Testis (tissue), 3 donors: ENCODE data around the gene USH1G. TPM values are rescaled to one million over a fixed set of nuclear protein-coding genes. Genes with fewer than 3 reads are reported as not detected.

Source experiments
- DNase-seq: peaks from one replicate; pipeline ENCODE4 v3.0.0-alpha.2; 2019
- H3K27ac ChIP-seq, 2 donors: fragments of 200-600 bp; sonication (generic); one replicate each; pipeline ENCODE4 v1.5.1; 2019
- H3K27me3 ChIP-seq: fragments of 200-600 bp; sonication (generic); one replicate; pipeline ENCODE4 v1.5.1; 2019
- H3K36me3 ChIP-seq: fragments of 200-600 bp; sonication (generic); one replicate; pipeline ENCODE4 v1.5.1; 2017; ENCODE audit warnings: low read depth; ENCODE audit errors: missing control alignments
- H3K4me1 ChIP-seq: fragments of 200-600 bp; sonication (generic); one replicate; pipeline ENCODE4 v1.5.1; 2019
- H3K4me3 ChIP-seq, 2 donors: fragments of 200-600 bp; sonication (generic); one replicate each; pipeline ENCODE4 v1.5.1; 2017 to 2019
- H3K9me3 ChIP-seq: fragments of 200-600 bp; sonication (generic); one replicate; pipeline ENCODE4 v1.5.1; 2017
- CTCF ChIP-seq, 3 experiments: fragments of 450-650 bp in 2 of 3; fragments of 200-600 bp in 1 of 3; sonication (generic) in 1 of 3; IDR thresholded peaks; one replicate each; pipeline ENCODE4 v1.5.1; 2016 to 2019; ENCODE audit warnings: antibody characterized with exemption in 3 of 3, mild to moderate bottlenecking in 2 of 3, moderate library complexity in 1 of 3
- POLR2A ChIP-seq: fragments of 450-650 bp; IDR thresholded peaks from one replicate; pipeline ENCODE4 v1.6.1; 2017; ENCODE audit warnings: antibody characterized with exemption, mild to moderate bottlenecking, moderate library complexity
- WGBS, 2 donors: methylation state at CpG; one replicate each; pipeline ENCODE4 v1.1.5; 2018; 5-methylcytosine and 5-hydroxymethylcytosine counted together
- intact Hi-C: fragments of 100-400 bp; cut with DNase I; formaldehyde crosslinking; loops from one replicate; pipeline ENCODE4 v1.15.1; 2023; ENCODE audit warnings: low total_unique reads
- polyA plus RNA-seq: library from polyadenylated mRNA; stranded (reverse); fragments of 350-450 nt; fragmentation: Illumina TruSeq; extraction: RNeasy Lipid Tissue Mini Kit (QIAGEN cat#74804); gene quantifications from one replicate; pipeline ENCODE4 v1.2.3, GENCODE V29; 2014; ENCODE audit warnings: low read depth, low replicate concordance; ENCODE audit not compliant: insufficient read depth
- total RNA-seq, 2 donors: library from RNA; depleted of rRNA; stranded (reverse); fragments of >200 nt; gene quantifications; one replicate each; pipeline ENCODE4 v1.2.3, GENCODE V29; 2016

Gene USH1G
- total and polyA plus RNA-seq, 3 donors from 2014 or later = 1.1 to 2.1 (median 2.0) TPM

GRCh38 chr17:74881073-74881472, 42.0 kb downstream of the USH1G start:
- H3K27ac ChIP-seq = no peak overlapping the region
- intact Hi-C loops = no loop called here
- 85 to 92% methylated on average over 9 to 11 of the region's 11 CpGs for WGBS, 2 donors
- TF ChIP-seq POLR2A = no peak
- no peak for TF ChIP-seq CTCF (IDR thresholded peaks at IDR 0.05)
- no peaks in the 10 kb centered on the region for H3K9me3 ChIP-seq
- no peaks in the 10 kb centered on the region for H3K36me3 ChIP-seq
- DNase-seq = no peak
- peaks cover 10% of the 10 kb centered on the region for H3K4me1 ChIP-seq
- H3K27me3 ChIP-seq = no peaks in the 10 kb centered on the region
- H3K4me3 ChIP-seq = no peak overlapping the region

GRCh38 chr17:74879308-74879707, 43.7 kb downstream of the USH1G start:
- no peak for DNase-seq
- intact Hi-C loops = no loop called here
- Histone ChIP-seq H3K9me3 (no peaks in the 10 kb centered on the region), H3K27ac (no peak overlapping the region), H3K4me1 (peaks cover 10% of the 10 kb centered on the region), H3K27me3 (no peaks in the 10 kb centered on the region), H3K36me3 (no peaks in the 10 kb centered on the region), H3K4me3 (no peak overlapping the region)
- 78 to 89% methylated on average over 4 to 16 of the region's 16 CpGs for WGBS, 2 donors
- no peak for TF ChIP-seq POLR2A
- TF ChIP-seq CTCF (IDR thresholded peaks at IDR 0.05) = no peak

- Histone ChIP-seq H3K27ac (no peak overlapping the region), H3K36me3 (no peaks in the 10 kb centered on the region)
Observed at GRCh38 chr17:74878658-74879057, 44.4 kb downstream of the USH1G start.

GRCh38 chr17:74877592-74878548, 45.2 kb downstream of the USH1G start:
- Histone ChIP-seq H3K4me3 (no peak overlapping the region), H3K9me3 (no peaks in the 10 kb centered on the region), H3K4me1 (peaks cover 15% of the 10 kb centered on the region), H3K27ac (no peak overlapping the region), H3K27me3 (no peaks in the 10 kb centered on the region), H3K36me3 (no peaks in the 10 kb centered on the region)
- 37 to 46% methylated on average over 10 to 19 of the region's 19 CpGs for WGBS, 2 donors
- intact Hi-C loops = no loop called here
- no peak for TF ChIP-seq CTCF (IDR thresholded peaks at IDR 0.05)
- TF ChIP-seq POLR2A = no peak
- DNase-seq = no peak

More at GRCh38 chr17:74878658-74879057, 44.4 kb downstream of the USH1G start:
- no peaks in the 10 kb centered on the region for H3K27me3 ChIP-seq
- no peaks in the 10 kb centered on the region for H3K9me3 ChIP-seq
- no peak for DNase-seq
- H3K4me3 ChIP-seq = no peak overlapping the region
- 79 to 86% methylated on average over 2 of the region's 2 CpGs for WGBS, 2 donors
- TF ChIP-seq POLR2A = no peak
- no peak for TF ChIP-seq CTCF (IDR thresholded peaks at IDR 0.05)
- intact Hi-C loops = no loop called here
- H3K4me1 ChIP-seq = peaks cover 15% of the 10 kb centered on the region
